HepG2 (cell line): Measurements from ENCODE around the gene UBE3D. TPM values are rescaled to one million over a fixed set of nuclear protein-coding genes. Genes with fewer than 3 reads are reported as not detected.

Experiments used
- ATAC-seq: fragments of 200-7000 bp; cut with Tn5 transposase; 3 replicates; pipeline ENCODE4 v1.9.1; 2020; ENCODE audit warnings: mild to moderate bottlenecking, moderate library complexity
- BruUV-seq: library from RNA; stranded (reverse); fragments of 400-500 nt; replicated peaks from 2 replicates; lab custom pipeline; 2021; lab: Mats Ljungman, UMichigan
- CTCF ChIA-PET: fragments of 300-600 bp; formaldehyde crosslinking; extraction: SDS; loops from one replicate; lab custom pipeline; 2021; ENCODE audit warnings: low total read pairs, inconsistent platforms, low intra/inter-chr PET ratio; lab: Yijun Ruan, JAX
- POLR2A ChIA-PET: fragments of 350-600 bp; sonication (Branson Sonifier 250); formaldehyde crosslinking; loops from one replicate; lab custom pipeline; 2020; ENCODE audit warnings: antibody characterized with exemption, inconsistent platforms; lab: Yijun Ruan, JAX
- DNase-seq: peaks from one replicate; pipeline ENCODE4 v3.0.0-alpha.2; 2015; ENCODE audit warnings: low spot score
- FAIRE-seq: peaks from 3 replicates; lab custom pipeline; 2011; peaks lifted over from hg19 to GRCh38; lab: Jason Lieb, UNC
- H2AFZ ChIP-seq: one replicate; pipeline ENCODE4 v1.6.1; 2011; ENCODE audit warnings: low read length, inconsistent platforms
- H3K27ac ChIP-seq: fragments of 300-600 bp; 3 replicates; pipeline ENCODE4 v1.8.0; 2011; ENCODE audit warnings: mixed run types, mild to moderate bottlenecking, mixed read lengths, low read length, inconsistent platforms; ENCODE audit not compliant: insufficient read depth; ENCODE audit errors: extremely low read length
- H3K27me3 ChIP-seq, 2 experiments: fragments of 200-600 bp in 1 of 2; 2 replicates in 1 of 2; 3 replicates in 1 of 2; pipeline versions ENCODE4 v1.6.0 to v1.8.0; 2011; ENCODE audit warnings: low read length in 2 of 2, mild to moderate bottlenecking in 2 of 2, moderate library complexity in 2 of 2, inconsistent platforms in 1 of 2; ENCODE audit not compliant: insufficient read depth in 2 of 2, control insufficient read depth in 1 of 2
- H3K36me3 ChIP-seq, 2 experiments: fragments of 200-600 bp in 1 of 2; replicated peaks in 1 of 2; 2 replicates in 1 of 2; 3 replicates in 1 of 2; pipeline versions ENCODE4 v1.5.1 to v1.8.0; 2011; ENCODE audit warnings: low read length in 2 of 2, inconsistent platforms in 1 of 2; ENCODE audit not compliant: insufficient read depth in 2 of 2, control insufficient read depth in 1 of 2
- H3K4me1 ChIP-seq: 2 replicates; pipeline ENCODE4 v1.5.1; 2012; ENCODE audit warnings: low read length, inconsistent platforms; ENCODE audit not compliant: insufficient read depth
- H3K4me2 ChIP-seq: 2 replicates; pipeline ENCODE4 v1.6.0; 2011; ENCODE audit warnings: low read depth, low read length, inconsistent platforms
- H3K4me3 ChIP-seq, 3 experiments: fragments of 200-600 bp in 1 of 3; sonication (generic), shearing (Covaris generic) in 1 of 3; replicated peaks in 1 of 3; 2 replicates each; pipeline ENCODE4 v1.5.1; 2011 to 2016; ENCODE audit warnings: low read length in 3 of 3, inconsistent platforms in 2 of 3, low read depth in 2 of 3, mild to moderate bottlenecking in 2 of 3, control low read depth in 1 of 3, mixed read lengths in 1 of 3; ENCODE audit not compliant: insufficient read depth in 1 of 3
- H3K79me2 ChIP-seq: one replicate; pipeline ENCODE4 v1.6.1; 2011; ENCODE audit warnings: low read length, inconsistent platforms; ENCODE audit not compliant: insufficient read depth
- H3K9ac ChIP-seq: 2 replicates; pipeline ENCODE4 v1.6.0; 2011; ENCODE audit warnings: mild to moderate bottlenecking, low read depth, low read length, inconsistent platforms; ENCODE audit not compliant: insufficient read depth
- H3K9me3 ChIP-seq: 2 replicates; pipeline ENCODE4 v1.5.1; 2012; ENCODE audit warnings: mild to moderate bottlenecking, low read length
- H4K20me1 ChIP-seq: 2 replicates; pipeline ENCODE4 v1.6.0; 2011; ENCODE audit warnings: inconsistent platforms, mild to moderate bottlenecking, low read length, moderate library complexity; ENCODE audit not compliant: insufficient read depth
- ARID2 ChIP-seq: sonication (generic); formaldehyde crosslinking; IDR thresholded peaks from 2 replicates; pipeline ENCODE4 v1.8.1; 2022; ENCODE audit warnings: mild to moderate bottlenecking, missing genetic modification reagents, borderline replicate concordance
- FOXA3 ChIP-seq: IDR thresholded peaks from 2 replicates; pipeline ENCODE4 v1.6.1; 2016; ENCODE audit warnings: missing genetic modification reagents, missing compliant biosample characterization
- HNRNPUL1 ChIP-seq: fragments of 200-400 bp; formaldehyde crosslinking; IDR thresholded peaks from 2 replicates; pipeline ENCODE4 v1.6.1; 2017; ENCODE audit warnings: low read depth, mild to moderate bottlenecking, low read length, moderate library complexity
- KLF15 ChIP-seq: sonication (generic); formaldehyde crosslinking; IDR thresholded peaks from 2 replicates; pipeline ENCODE4 v1.8.1; 2023; ENCODE audit warnings: borderline replicate concordance, mild to moderate bottlenecking, inconsistent platforms, missing genetic modification reagents, mixed read lengths
- KMT2A ChIP-seq: sonication (generic); formaldehyde crosslinking; IDR thresholded peaks from 2 replicates; pipeline ENCODE4 v1.4.0; 2020; ENCODE audit warnings: missing genetic modification reagents
- MEIS2 ChIP-seq: sonication (generic); formaldehyde crosslinking; IDR thresholded peaks from 2 replicates; pipeline ENCODE4 v1.9.0; 2021; ENCODE audit warnings: mild to moderate bottlenecking, missing genetic modification reagents
- NCOA5 ChIP-seq: sonication (generic); formaldehyde crosslinking; IDR thresholded peaks from 2 replicates; pipeline ENCODE4 v1.4.0; 2020; ENCODE audit warnings: missing genetic modification reagents
- NFKBIZ ChIP-seq: IDR thresholded peaks from 2 replicates; pipeline ENCODE4 v1.6.1; 2018; ENCODE audit warnings: missing genetic modification reagents, missing compliant biosample characterization
- NR2F2 ChIP-seq: IDR thresholded peaks from 2 replicates; pipeline ENCODE4 v1.6.1; 2012; ENCODE audit warnings: low read depth, inconsistent platforms, borderline replicate concordance
- RELA ChIP-seq: sonication (generic); formaldehyde crosslinking; IDR thresholded peaks from 2 replicates; pipeline ENCODE4 v1.4.0; 2020; ENCODE audit warnings: missing genetic modification reagents
- REPIN1 ChIP-seq: sonication (generic); formaldehyde crosslinking; IDR thresholded peaks from 2 replicates; pipeline ENCODE4 v1.8.0; 2022; ENCODE audit warnings: missing genetic modification reagents, low read depth, mild to moderate bottlenecking, borderline replicate concordance
- TOPORS ChIP-seq: sonication (generic); formaldehyde crosslinking; IDR thresholded peaks from 2 replicates; pipeline ENCODE4 v1.8.0; 2023; ENCODE audit warnings: mild to moderate bottlenecking, missing genetic modification reagents
- ZBTB39 ChIP-seq: sonication (generic); formaldehyde crosslinking; IDR thresholded peaks from 2 replicates; pipeline ENCODE4 v1.5.0; 2020; ENCODE audit warnings: missing genetic modification reagents
- ZNF34 ChIP-seq: sonication (generic); formaldehyde crosslinking; IDR thresholded peaks from 2 replicates; pipeline ENCODE4 v1.4.0; 2020; ENCODE audit warnings: mild to moderate bottlenecking, missing genetic modification reagents, borderline replicate concordance
- ZNF343 ChIP-seq: sonication (generic); formaldehyde crosslinking; IDR thresholded peaks from 2 replicates; pipeline ENCODE4 v1.4.0; 2020; ENCODE audit warnings: mild to moderate bottlenecking, missing genetic modification reagents
- ZNF562 ChIP-seq: sonication (generic); formaldehyde crosslinking; IDR thresholded peaks from 2 replicates; pipeline ENCODE4 v1.8.0; 2022; ENCODE audit warnings: missing genetic modification reagents, borderline replicate concordance
- WGBS: methylation state at CpG from one replicate; pipeline ENCODE4 v1.1.6; 2017; ENCODE audit warnings: low lambda C conversion rate; 5-methylcytosine and 5-hydroxymethylcytosine counted together
- in situ Hi-C: cut with HindIII; loops from 2 replicates; pipeline ENCODE4 v1.10.0; 2017; ENCODE audit warnings: low pct_unique_long_range_greater_than_20kb; ENCODE audit not compliant: extremely low pct_ligation_motif_present
- intact Hi-C: fragments of 100-400 bp; cut with micrococcal nuclease; formaldehyde crosslinking; loops from one replicate; pipeline ENCODE4 v1.10.0; 2022; ENCODE audit not compliant: unreplicated experiment
- polyA plus RNA-seq, 8 experiments: library from polyadenylated mRNA; depleted of rRNA in 3 of 8; stranded (reverse) in 7 of 8; unstranded in 1 of 8; fragments of >200 nt; fragmentation: Illumina TruSeq in 4 of 8; extraction: Trizol in 4 of 8; gene quantifications; 2 replicates each; pipeline versions ENCODE4 v1.2.1 to v1.2.3, GENCODE V29; 2011 to 2016; ENCODE audit warnings: low read depth in 4 of 8, missing spikeins in 1 of 8, mixed read lengths in 1 of 8; ENCODE audit not compliant: insufficient read depth in 1 of 8
- total RNA-seq, 5 experiments: library from RNA; depleted of rRNA; stranded (reverse); fragments of >200 nt; fragmentation: Illumina TruSeq; extraction: Trizol; gene quantifications; 2 replicates each; pipeline ENCODE4 v1.2.3, GENCODE V29; 2016; ENCODE audit warnings: low read depth in 1 of 5

Gene UBE3D
- total and polyA plus RNA-seq, 2 of the 13 experiments (the other 11 are each of a cell fraction or from before 2014, with no cell fraction given), result 5.1 to 11.4 TPM

GRCh38 chr6:82987416-82987815, 78.2 kb downstream of the UBE3D start:
- DNase-seq (no peak), ATAC-seq (no peak), FAIRE-seq (no peak)
- TF ChIP-seq FOXA3 (no peak), ZNF34 (CRISPR knock-in tag) (no peak), KLF15 (CRISPR knock-in tag) (no peak), NFKBIZ (CRISPR knock-in tag) (no peak), NCOA5 (CRISPR knock-in tag) (no peak), NR2F2 (no peak), ARID2 (no peak), HNRNPUL1 (no peak), ZNF562 (CRISPR knock-in tag) (no peak), ZBTB39 (no peak), ZNF343 (CRISPR knock-in tag) (no peak), KMT2A (CRISPR knock-in tag) (no peak), TOPORS (no peak), REPIN1 (CRISPR knock-in tag) (no peak), RELA (CRISPR knock-in tag) (no peak), MEIS2 (CRISPR knock-in tag) (no peak)
- Histone ChIP-seq H3K9me3 (no peaks in the 10 kb centered on the region), H3K79me2 (no peaks in the 10 kb centered on the region), H3K27me3 (no peaks in the 10 kb centered on the region), H3K4me3 (no peak overlapping the region), H4K20me1 (no peaks in the 10 kb centered on the region), H3K27ac (no peak overlapping the region), H3K4me2 (no peak overlapping the region), H3K4me1 (no peaks in the 10 kb centered on the region), H3K9ac (no peak overlapping the region), H2AFZ (no peak overlapping the region), H3K36me3 (no peaks in the 10 kb centered on the region)
- WGBS, result 85% methylated on average over 2 of the region's 2 CpGs
- ChIA-PET CTCF (no interaction called here), POLR2A (no interaction called here)
- no TSS peak for BruUV-seq
- intact Hi-C loops, result no loop called here
- in situ Hi-C loops, result no loop called here
